Measurements from ENCODE around the gene C12orf57. TPM values are rescaled to one million over a fixed set of nuclear protein-coding genes. Genes with fewer than 3 reads are reported as not detected.

C12orf57 gene
- total and polyA plus RNA-seq, 10 of the 15 experiments (the other 5 are each of a cell fraction or from before 2014, with no cell fraction given), result 64.5 to 377 (median 211) TPM

DNA sequence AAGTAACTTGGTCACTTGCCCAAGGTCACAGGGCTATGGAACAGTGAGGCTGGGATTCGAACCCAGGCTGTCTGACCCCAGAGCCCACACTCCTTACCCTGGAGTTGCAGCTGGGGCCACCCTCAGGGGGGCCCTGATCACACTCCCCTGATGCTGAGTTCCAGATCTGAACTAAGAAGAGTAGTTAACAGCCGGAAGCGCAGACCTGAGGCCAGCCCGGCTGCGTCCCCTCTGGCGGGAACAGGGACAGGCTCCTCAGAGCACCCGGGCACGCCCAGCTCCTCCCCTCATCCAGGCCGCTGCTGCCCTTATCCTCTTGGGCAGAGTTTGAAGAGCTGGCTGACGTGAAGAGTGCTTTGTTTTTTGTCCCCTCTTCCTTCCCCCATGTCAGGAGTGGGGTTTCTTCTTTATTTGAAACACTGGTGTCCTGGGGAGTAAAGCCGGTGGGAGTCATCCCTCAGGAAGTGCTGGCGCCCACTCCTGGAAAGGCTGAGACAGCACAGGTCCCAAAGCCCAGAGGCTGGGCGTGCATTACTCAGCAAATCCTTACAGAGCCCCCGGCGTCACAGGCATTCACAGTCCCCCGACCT, 18.0 kb downstream of the C12orf57 start:
- ChIA-PET RAD21 (ENCODE audit: unreplicated experiment) (interaction anchor here (0.5 to 13.5 kb wide), 9 partner anchors 10 to 150 kb away, joined by 3 to 426 read pairs (median 4); partner anchors contain the start of genes C12orf57, PTPN6, RNU7-1 and SPSB2), CTCF (interaction anchor here (0.8 to 13.2 kb wide), 11 partner anchors 14 to 152 kb away, joined by 3 to 645 read pairs (median 5); partner anchors contain the start of genes C12orf57, LPCAT3, PTPN6 and RNU7-1), POLR2A (interaction anchor here (0.5 to 13.5 kb wide), 4 partner anchors 17 to 35 kb away, joined by 4 to 524 read pairs (median 5); partner anchors contain the start of genes C12orf57, PTPN6 and RNU7-1), SMC1A (ENCODE audit: uncharacterized antibody, unreplicated experiment) (interaction anchor here (0.9 to 13.2 kb wide), 8 partner anchors 14 to 151 kb away, joined by 3 to 395 read pairs (median 4); partner anchors contain the start of genes C12orf57, CDCA3, PTPN6 and RNU7-1)
- Histone ChIP-seq H3K4me3 (peak overlapping the region; percentile 37), H3K27me3 (replicated peaks in 1 of 2; ENCODE audit: control insufficient read depth in 2 of 2, insufficient read depth in 2 of 2, low read length in 1 of 2) (no peaks in the 10 kb centered on the region), H3K36me3 (ENCODE audit: control insufficient read depth in 2 of 2, insufficient read depth in 2 of 2, low read length in 1 of 2) (peaks cover 20 to 34% of the 10 kb centered on the region in 2 experiments), H2AFZ (ENCODE audit: control insufficient read depth, low read depth, low read length) (peak overlapping the region; percentile 46), H3K79me2 (ENCODE audit: control insufficient read depth, insufficient read depth, low read length) (peaks cover 44% of the 10 kb centered on the region), H3K4me1 (ENCODE audit: control insufficient read depth, insufficient read depth, low read length) (peaks cover 65% of the 10 kb centered on the region), H3K4me2 (ENCODE audit: control insufficient read depth, insufficient read depth) (peak overlapping the region; percentile 99; the same call in 1 of the 2 replicates), H3K9ac (ENCODE audit: control insufficient read depth, insufficient read depth, low read length) (peak overlapping the region; percentile 91), H3K9me3 (replicated peaks; ENCODE audit: control insufficient read depth, insufficient read depth, low read length) (no peaks in the 10 kb centered on the region), H4K20me1 (ENCODE audit: control insufficient read depth, insufficient read depth) (no peaks in the 10 kb centered on the region), H3K27ac (ENCODE audit: control insufficient read depth, insufficient read depth) (peak overlapping the region; percentile 99)
- BruUV-seq (replicated peaks), result no TSS peak
- ATAC-seq, result peak; percentile 28
- in situ Hi-C loops (cut with MboI) (loop anchor here (5.0 to 25.0 kb wide), 2 partner anchors 151 to 1676 kb away; no protein-coding TSS in a partner anchor), intact Hi-C loops (cut with micrococcal nuclease; ENCODE audit: unreplicated experiment) (loop anchor here (1.0 to 5.0 kb wide), 2 partner anchors 8 to 151 kb away; no protein-coding TSS in a partner anchor)
- no peak for DNase-seq (ENCODE audit: low read depth, low spot score)
- 0% methylated on average over 16 of the region's 16 CpGs for WGBS (ENCODE audit: insufficient coverage, insufficient replicate concordance, low lambda C conversion rate, missing lambda C conversion rate)
- no peak for FAIRE-seq
- TF ChIP-seq PRDM15 (CRISPR knock-in tag; IDR thresholded peaks at IDR 0.05) (0 out of 2 replicates have a peak, but pooled peaks have one; percentile 15), ASH2L (IDR thresholded peaks at IDR 0.05; ENCODE audit: borderline replicate concordance, low read depth) (no peak), RB1 (IDR thresholded peaks at IDR 0.05; ENCODE audit: borderline replicate concordance) (0 out of 2 replicates have a peak, but pooled peaks have one; percentile 46), YY1 (IDR thresholded peaks at IDR 0.05; ENCODE audit: low read depth, low read length) (no peak), BCLAF1 (IDR thresholded peaks at IDR 0.05) (no peak), DPF2 (IDR thresholded peaks at IDR 0.05) (0 out of 2 replicates have a peak, but pooled peaks have one; percentile 8), CTCF (IDR thresholded peaks at IDR 0.05 in 2 of 3, conservative IDR thresholded peaks at IDR 0.05 in 1 of 3; ENCODE audit: control insufficient read depth in 2 of 3, extremely low read depth in 1 of 3, insufficient read depth in 1 of 3, low read depth in 3 of 3, low read length in 3 of 3) (peak; percentile 47 to 59 (median 48)), JUNB (IDR thresholded peaks at IDR 0.05) (peak; percentile 5; the same call in 1 of the 2 replicates)
- TF ChIP-seq, protein P1, sequence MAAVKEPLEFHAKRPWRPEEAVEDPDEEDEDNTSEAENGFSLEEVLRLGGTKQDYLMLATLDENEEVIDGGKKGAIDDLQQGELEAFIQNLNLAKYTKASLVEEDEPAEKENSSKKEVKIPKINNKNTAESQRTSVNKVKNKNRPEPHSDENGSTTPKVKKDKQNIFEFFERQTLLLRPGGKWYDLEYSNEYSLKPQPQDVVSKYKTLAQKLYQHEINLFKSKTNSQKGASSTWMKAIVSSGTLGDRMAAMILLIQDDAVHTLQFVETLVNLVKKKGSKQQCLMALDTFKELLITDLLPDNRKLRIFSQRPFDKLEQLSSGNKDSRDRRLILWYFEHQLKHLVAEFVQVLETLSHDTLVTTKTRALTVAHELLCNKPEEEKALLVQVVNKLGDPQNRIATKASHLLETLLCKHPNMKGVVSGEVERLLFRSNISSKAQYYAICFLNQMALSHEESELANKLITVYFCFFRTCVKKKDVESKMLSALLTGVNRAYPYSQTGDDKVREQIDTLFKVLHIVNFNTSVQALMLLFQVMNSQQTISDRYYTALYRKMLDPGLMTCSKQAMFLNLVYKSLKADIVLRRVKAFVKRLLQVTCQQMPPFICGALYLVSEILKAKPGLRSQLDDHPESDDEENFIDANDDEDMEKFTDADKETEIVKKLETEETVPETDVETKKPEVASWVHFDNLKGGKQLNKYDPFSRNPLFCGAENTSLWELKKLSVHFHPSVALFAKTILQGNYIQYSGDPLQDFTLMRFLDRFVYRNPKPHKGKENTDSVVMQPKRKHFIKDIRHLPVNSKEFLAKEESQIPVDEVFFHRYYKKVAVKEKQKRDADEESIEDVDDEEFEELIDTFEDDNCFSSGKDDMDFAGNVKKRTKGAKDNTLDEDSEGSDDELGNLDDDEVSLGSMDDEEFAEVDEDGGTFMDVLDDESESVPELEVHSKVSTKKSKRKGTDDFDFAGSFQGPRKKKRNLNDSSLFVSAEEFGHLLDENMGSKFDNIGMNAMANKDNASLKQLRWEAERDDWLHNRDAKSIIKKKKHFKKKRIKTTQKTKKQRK (IDR thresholded peaks at IDR 0.05; ENCODE audit: low read depth, low read length), result no peak

All from GM12878 (cell line).